Measurements from ENCODE around the gene NUP188.

GRCh38 chr9:128943832-128944620 is 3.5 kb upstream of the NUP188 start:
- TF ChIP-seq PREB (CRISPR knock-in tag; IDR thresholded peaks at IDR 0.05; ENCODE audit: borderline replicate concordance) (no peak), SMAD3 (CRISPR knock-in tag; IDR thresholded peaks at IDR 0.05; ENCODE audit: borderline replicate concordance) (no peak), E2F4 (CRISPR knock-in tag; IDR thresholded peaks at IDR 0.05; ENCODE audit: borderline replicate concordance, low read depth) (no peak), ERG (CRISPR knock-in tag; IDR thresholded peaks at IDR 0.05) (no peak), NFATC4 (CRISPR knock-in tag; IDR thresholded peaks at IDR 0.05) (no peak), MAX (CRISPR knock-in tag; IDR thresholded peaks at IDR 0.05) (no peak), USF2 (CRISPR knock-in tag; IDR thresholded peaks at IDR 0.05) (no peak), CTCF (IDR thresholded peaks at IDR 0.05) (no peak), TCF7 (CRISPR knock-in tag; IDR thresholded peaks at IDR 0.05; ENCODE audit: low read depth) (no peak)

Measured in WTC11 (cell line).